Measurements from ENCODE around the gene ASCL2. TPM values are rescaled to one million over a fixed set of nuclear protein-coding genes. Genes with fewer than 3 reads are reported as not detected.
"Not testable (repeated sequence)": the region's sequence is repeated elsewhere in the genome, so short reads cannot be mapped to it uniquely, and the experiment has no call there.

ASCL2 gene
- total RNA-seq, 2 experiments from 2014 or later = not detected

DNA sequence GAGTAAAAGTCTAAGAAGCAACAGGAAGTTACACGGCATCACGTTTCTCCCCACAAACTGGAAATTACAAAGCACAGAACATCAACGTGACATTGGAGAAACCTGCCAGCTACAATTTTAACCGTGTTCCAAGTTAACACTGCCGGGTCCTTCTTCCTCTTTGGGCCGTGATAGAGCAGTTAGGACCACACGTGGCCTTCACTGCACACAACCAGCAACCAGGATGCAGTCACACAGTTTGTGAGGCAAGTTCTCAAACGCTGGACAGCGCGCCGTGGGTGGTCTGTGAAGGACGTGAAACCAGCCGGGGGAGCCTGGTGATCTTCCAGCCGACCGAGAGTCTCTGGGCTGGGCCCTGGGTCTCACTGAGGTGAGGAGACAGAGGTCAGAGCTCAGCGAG lies 16.7 kb upstream of the ASCL2 start:
- no peak overlapping the region for H2AFZ ChIP-seq (ENCODE audit: low read length)
- ChIA-PET CTCF (ENCODE audit: unreplicated experiment) (interaction anchor here (0.6 kb wide), 1 partner anchor 892 kb away, joined by 4 read pairs; no protein-coding TSS in a partner anchor), POLR2A (no interaction called here)
- no peaks in the 10 kb centered on the region for H3K36me3 ChIP-seq (ENCODE audit: insufficient read depth, low read length)
- H3K4me1 ChIP-seq (ENCODE audit: insufficient read depth, low read length, poor library complexity, severe bottlenecking) = no peaks in the 10 kb centered on the region
- H3K4me3 ChIP-seq (ENCODE audit: low read depth, low read length, poor library complexity, severe bottlenecking) = no peak overlapping the region
- DNase-seq (ENCODE audit: low spot score) = no peak
- H3K27ac ChIP-seq (ENCODE audit: low read depth, low read length, poor library complexity, severe bottlenecking) = no peak overlapping the region
- TF ChIP-seq EZH2phosphoT487 (IDR thresholded peaks at IDR 0.05; ENCODE audit: borderline replicate concordance, low read depth, low read length) = no peak
- TF ChIP-seq, protein P1, sequence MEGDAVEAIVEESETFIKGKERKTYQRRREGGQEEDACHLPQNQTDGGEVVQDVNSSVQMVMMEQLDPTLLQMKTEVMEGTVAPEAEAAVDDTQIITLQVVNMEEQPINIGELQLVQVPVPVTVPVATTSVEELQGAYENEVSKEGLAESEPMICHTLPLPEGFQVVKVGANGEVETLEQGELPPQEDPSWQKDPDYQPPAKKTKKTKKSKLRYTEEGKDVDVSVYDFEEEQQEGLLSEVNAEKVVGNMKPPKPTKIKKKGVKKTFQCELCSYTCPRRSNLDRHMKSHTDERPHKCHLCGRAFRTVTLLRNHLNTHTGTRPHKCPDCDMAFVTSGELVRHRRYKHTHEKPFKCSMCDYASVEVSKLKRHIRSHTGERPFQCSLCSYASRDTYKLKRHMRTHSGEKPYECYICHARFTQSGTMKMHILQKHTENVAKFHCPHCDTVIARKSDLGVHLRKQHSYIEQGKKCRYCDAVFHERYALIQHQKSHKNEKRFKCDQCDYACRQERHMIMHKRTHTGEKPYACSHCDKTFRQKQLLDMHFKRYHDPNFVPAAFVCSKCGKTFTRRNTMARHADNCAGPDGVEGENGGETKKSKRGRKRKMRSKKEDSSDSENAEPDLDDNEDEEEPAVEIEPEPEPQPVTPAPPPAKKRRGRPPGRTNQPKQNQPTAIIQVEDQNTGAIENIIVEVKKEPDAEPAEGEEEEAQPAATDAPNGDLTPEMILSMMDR (conservative IDR thresholded peaks at IDR 0.05; ENCODE audit: low read length) = no peak
- no peaks in the 10 kb centered on the region for H3K79me2 ChIP-seq (ENCODE audit: insufficient read depth, low read depth, low read length)
- H3K9me3 ChIP-seq (ENCODE audit: low read length) = 0 out of 2 replicates have a peak, but pooled peaks cover 7% of the 10 kb centered on the region
- intact Hi-C loops (cut with micrococcal nuclease; ENCODE audit: unreplicated experiment) = loop anchor here (10.0 kb wide), 1 partner anchor 68 kb away; no protein-coding TSS in a partner anchor
- no peaks in the 10 kb centered on the region for H4K20me1 ChIP-seq (ENCODE audit: insufficient read depth, low read length)
- no peaks in the 10 kb centered on the region for H3K9me2 ChIP-seq (ENCODE audit: insufficient read depth, low read length)
- no TSS peak for BruUV-seq (replicated peaks)
- no peak overlapping the region for H3K4me2 ChIP-seq (ENCODE audit: low read length)

DNA sequence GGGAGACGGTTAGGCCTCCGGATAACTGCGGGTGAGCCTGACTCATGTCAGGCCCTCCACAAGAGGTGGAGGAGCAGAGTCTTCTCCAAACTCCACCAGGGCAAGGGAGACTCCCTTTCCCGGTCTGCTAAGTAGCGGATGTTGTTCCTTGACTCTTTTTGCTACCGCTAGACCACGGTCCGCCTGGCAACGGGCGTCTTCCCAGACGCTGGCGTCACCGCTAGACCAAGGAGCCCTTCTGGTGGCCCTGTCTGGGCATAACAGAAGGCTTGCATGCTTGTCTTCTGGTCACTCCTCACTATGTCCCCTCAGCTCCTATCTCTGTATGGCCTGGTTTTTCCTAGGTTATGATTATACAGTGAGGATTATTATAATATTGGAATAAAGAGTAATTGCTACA lies 16.0 kb upstream of the ASCL2 start:
- H3K9me3 ChIP-seq (ENCODE audit: low read length); H3K4me3 ChIP-seq (ENCODE audit: low read depth, low read length, poor library complexity, severe bottlenecking); CTCF ChIA-PET (ENCODE audit: unreplicated experiment); H2AFZ ChIP-seq (ENCODE audit: low read length); H3K27ac ChIP-seq (ENCODE audit: low read depth, low read length, poor library complexity, severe bottlenecking); H3K36me3 ChIP-seq (ENCODE audit: insufficient read depth, low read length); H3K9me2 ChIP-seq (ENCODE audit: insufficient read depth, low read length); H4K20me1 ChIP-seq (ENCODE audit: insufficient read depth, low read length); H3K4me1 ChIP-seq (ENCODE audit: insufficient read depth, low read length, poor library complexity, severe bottlenecking); DNase-seq (ENCODE audit: low spot score); BruUV-seq (replicated peaks); H3K4me2 ChIP-seq (ENCODE audit: low read length); H3K79me2 ChIP-seq (ENCODE audit: insufficient read depth, low read depth, low read length): not testable (repeated sequence)
- intact Hi-C loops (cut with micrococcal nuclease; ENCODE audit: unreplicated experiment) = loop anchor here (10.0 kb wide), 1 partner anchor 68 kb away; no protein-coding TSS in a partner anchor
- POLR2A ChIA-PET = interaction anchor here (0.6 kb wide), 1 partner anchor 114 kb away, joined by 5 read pairs; the partner anchor contains the start of gene TSSC4

DNA sequence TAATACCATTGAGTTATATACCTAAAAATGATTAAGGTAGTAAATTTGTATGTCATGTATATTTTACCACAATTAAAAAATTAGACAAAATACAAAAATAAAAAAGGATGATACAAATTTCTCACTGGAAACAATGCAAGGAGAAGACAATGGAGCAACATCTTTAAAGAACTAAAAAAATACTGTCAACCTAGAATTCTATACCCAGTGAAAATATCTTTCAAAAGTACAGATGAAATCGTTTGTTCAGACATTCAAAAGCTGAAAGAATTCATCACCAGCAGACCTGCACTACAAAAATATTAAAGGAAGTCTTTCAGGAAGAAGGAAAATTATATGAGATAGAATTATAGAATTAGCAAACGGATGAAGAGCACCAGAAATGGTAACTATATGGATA lies 9.8 kb upstream of the ASCL2 start:
- Histone ChIP-seq H3K9me2 (ENCODE audit: insufficient read depth, low read length) (no peaks in the 10 kb centered on the region), H4K20me1 (ENCODE audit: insufficient read depth, low read length) (no peaks in the 10 kb centered on the region), H3K36me3 (ENCODE audit: insufficient read depth, low read length) (no peaks in the 10 kb centered on the region), H3K4me2 (ENCODE audit: low read length) (no peak overlapping the region), H3K27ac (ENCODE audit: low read depth, low read length, poor library complexity, severe bottlenecking) (no peak overlapping the region), H3K9me3 (ENCODE audit: low read length) (peaks cover 12% of the 10 kb centered on the region; the same call in 1 of the 2 replicates), H3K79me2 (ENCODE audit: insufficient read depth, low read depth, low read length) (no peaks in the 10 kb centered on the region), H2AFZ (ENCODE audit: low read length) (no peak overlapping the region), H3K4me3 (ENCODE audit: low read depth, low read length, poor library complexity, severe bottlenecking) (no peak overlapping the region), H3K4me1 (ENCODE audit: insufficient read depth, low read length, poor library complexity, severe bottlenecking) (no peaks in the 10 kb centered on the region)
- intact Hi-C loops (cut with micrococcal nuclease; ENCODE audit: unreplicated experiment) = loop anchor here (10.0 kb wide), 1 partner anchor 75 kb away; no protein-coding TSS in a partner anchor
- ChIA-PET POLR2A (no interaction called here), CTCF (ENCODE audit: unreplicated experiment) (no interaction called here)
- no peak for DNase-seq (ENCODE audit: low spot score)
- TF ChIP-seq, protein P1 (conservative IDR thresholded peaks at IDR 0.05; ENCODE audit: low read length) = no peak
- TF ChIP-seq EZH2phosphoT487 (IDR thresholded peaks at IDR 0.05; ENCODE audit: borderline replicate concordance, low read depth, low read length) = no peak
- BruUV-seq (replicated peaks) = no TSS peak
